UCSD-AML1 (cell line): ENCODE data around the gene SMIM43.
A peak's percentile ranks its signal among the peaks of the same experiment; 100 is the strongest.
"Not testable (repeated sequence)": the region's sequence is repeated elsewhere in the genome, so short reads cannot be mapped to it uniquely, and the experiment has no call there.

Source experiments
- DNase-seq: peaks from one replicate; lab custom pipeline; 2025; ENCODE audit not compliant: unreplicated experiment; lab: John Stamatoyannopoulos, UW

The SMIM43 gene

GRCh38 chr4:121737846-121738554 lies 27.0 kb downstream of the SMIM43 start:
- no peak for DNase-seq

GRCh38 chr4:121736735-121737351 lies 28.1 kb downstream of the SMIM43 start:
- peak; percentile 9 for DNase-seq

GRCh38 chr4:121734571-121734970 lies 30.4 kb downstream of the SMIM43 start:
- no peak for DNase-seq

GRCh38 chr4:121733942-121734341 lies 31.0 kb downstream of the SMIM43 start:
- no peak for DNase-seq

DNA sequence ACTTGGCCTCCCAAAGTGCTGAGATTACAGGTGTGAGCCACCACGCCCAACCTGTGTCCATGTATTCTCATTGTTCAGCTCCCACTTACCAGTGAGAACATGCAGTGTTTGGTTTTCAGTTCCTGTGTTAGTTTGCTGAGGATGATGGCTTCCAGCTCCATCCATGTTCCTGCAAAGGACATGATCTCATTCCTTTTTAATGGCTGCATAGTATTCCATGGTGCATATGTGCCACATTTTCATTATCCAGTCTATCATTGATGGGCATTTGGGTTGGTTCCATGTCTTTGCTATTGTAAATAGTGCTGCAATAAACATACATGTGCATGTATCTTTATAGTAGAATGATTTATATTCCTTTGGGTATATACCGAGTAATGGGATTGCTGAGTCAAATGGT lies 35.2 kb downstream of the SMIM43 start:
- not testable (repeated sequence) for DNase-seq

GRCh38 chr4:121728798-121729226 lies 36.2 kb downstream of the SMIM43 start:
- no peak for DNase-seq

GRCh38 chr4:121728066-121728465 lies 36.9 kb downstream of the SMIM43 start:
- no peak for DNase-seq

- peak; percentile 13 for DNase-seq
These were observed 38.2 kb downstream of the SMIM43 start for GRCh38 chr4:121726642-121727268.

DNA sequence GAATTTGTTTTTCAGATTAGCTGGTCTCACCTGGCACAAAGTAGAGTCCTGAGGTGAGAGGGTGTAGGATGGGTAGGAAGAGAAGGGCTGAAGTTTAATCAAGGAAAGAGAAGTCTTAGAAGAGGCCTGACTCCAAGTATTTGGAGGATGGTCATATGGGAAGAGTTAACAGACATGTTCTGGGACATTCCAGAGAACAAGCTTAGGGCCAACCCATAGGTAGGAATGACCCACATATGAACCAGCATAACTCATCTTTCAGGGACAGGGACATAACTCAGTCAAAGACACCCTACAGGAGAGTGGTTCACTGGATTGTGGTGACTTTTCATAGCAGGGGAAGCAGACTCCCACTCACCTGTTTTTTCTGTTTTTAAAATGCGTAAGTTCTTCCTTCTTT lies 40.3 kb downstream of the SMIM43 start:
- DNase-seq: no peak

DNA sequence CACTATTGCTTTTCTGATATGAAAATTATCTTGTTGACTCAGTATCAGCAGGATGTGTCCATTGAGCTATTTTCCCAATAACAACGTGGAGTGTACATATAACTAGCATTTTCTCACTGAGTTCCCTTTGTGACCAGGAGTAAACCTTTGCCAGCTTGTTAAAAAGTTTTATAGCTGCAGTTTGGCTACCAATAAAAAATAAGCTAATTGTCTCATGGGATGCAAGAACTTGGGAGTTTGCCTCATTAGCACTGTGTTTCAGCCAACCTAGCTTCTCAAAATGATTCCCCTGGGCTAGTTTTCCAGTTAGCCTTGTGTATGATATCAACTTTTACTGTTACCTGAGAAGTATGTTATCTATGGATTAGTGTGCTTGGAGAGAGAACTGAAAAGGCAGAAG lies 43.3 kb downstream of the SMIM43 start:
- DNase-seq: no peak

DNA sequence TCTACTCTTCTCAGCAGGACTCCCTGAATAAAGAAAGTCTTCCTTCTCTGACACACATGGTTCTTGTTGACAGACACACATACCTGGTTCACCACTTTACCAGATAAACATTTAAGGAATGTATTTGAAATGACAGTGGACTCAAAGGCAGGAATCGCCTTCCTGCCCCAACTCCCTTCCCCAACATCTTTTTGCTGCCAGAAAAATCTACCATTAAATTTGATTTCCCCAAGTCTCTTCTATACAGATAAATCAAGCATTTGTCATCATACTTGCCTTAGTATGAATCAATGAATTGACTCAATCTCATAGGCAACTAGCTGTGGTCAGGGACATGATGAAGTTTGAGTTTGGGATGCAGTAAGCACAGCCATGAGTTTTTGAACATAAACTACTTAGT lies 44.9 kb downstream of the SMIM43 start:
- no peak for DNase-seq

- DNase-seq: no peak
These were observed 47.2 kb downstream of the SMIM43 start for GRCh38 chr4:121717680-121718237.

DNA sequence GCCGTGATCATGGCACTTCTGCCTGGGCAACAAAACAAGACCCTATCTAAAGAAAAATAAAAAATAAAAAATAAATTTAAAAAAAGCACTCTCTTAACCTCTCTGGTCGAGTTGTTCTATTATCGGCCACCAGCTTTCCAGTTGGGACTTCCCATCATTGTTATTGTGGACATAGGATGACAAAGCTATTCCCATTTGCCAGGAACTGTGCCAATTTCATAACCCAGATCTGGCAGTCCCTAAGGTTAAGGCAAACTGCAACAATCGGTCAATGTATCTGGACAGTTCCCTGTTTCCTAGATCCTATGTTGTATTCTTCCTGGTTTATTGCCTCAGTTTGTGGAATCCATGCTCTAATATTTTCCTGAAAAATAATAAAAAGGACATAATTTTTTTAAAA lies 50.4 kb downstream of the SMIM43 start:
- no peak for DNase-seq

GRCh38 chr4:121712783-121713182 lies 52.2 kb downstream of the SMIM43 start:
- no peak for DNase-seq

DNA sequence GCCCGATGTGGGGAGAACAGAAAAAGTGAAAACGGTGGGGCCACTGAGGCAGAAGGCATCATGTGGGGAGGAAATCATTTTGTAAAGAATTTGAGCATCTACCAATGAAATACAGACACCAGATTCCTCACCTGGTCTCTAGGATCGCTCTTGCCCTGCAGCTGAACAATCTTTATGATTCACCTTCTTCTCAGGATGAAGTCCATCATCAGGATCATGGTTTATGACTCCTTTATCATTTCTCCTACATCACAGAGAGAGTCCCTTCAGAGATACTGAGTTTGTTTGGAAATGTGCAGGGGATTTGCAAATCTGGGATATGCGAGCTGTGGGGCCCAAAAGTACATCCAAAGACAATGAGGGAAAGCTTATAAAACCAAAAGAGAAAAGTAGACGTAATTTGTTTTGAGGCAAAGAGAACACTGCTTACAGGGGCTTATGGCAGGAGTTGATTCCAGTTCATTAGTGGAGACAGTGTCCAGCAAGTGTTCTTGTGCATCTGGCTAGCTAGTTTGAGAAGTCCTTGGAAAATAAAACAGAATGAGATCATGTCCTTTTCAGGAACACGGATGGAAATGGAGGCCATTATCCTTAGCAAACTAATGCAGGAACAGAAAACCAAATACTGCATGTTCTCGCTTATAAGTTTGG lies 52.8 kb downstream of the SMIM43 start:
- DNase-seq: no peak

DNA sequence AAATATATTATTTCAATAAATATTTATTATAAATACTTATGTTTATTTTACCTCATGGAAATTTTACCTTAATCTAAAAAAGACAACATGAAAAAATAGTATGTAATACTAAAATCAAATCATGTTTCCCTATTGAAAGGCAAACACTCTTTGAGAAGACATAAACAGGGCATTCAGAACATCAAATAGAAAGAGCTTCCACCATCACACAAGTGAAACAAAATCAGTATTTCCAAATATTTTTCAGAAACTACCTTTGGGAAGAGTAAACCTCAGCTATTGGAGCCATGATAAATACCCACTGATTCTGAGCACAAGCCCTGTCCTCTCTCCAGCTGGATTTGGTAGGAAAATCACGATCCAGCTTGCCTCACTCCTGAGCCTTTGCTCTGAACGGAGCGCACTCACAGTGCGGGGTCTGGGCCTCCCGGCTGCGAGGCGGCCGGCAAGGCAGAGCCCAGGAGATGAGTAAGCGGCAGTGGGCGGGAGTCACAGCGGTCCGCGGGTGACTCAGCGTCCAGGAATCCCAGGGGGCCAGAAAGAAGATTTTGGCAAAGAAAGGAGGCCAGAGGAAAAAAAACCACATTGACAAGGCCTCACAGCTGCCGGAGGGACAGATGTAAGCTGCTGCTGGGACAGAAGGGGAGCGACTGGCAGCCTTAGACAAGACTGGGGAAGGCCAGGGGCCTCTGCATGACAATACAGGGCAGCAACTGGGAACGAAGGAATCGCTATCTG lies 53.5 kb downstream of the SMIM43 start:
- DNase-seq: peak; percentile 17

DNA sequence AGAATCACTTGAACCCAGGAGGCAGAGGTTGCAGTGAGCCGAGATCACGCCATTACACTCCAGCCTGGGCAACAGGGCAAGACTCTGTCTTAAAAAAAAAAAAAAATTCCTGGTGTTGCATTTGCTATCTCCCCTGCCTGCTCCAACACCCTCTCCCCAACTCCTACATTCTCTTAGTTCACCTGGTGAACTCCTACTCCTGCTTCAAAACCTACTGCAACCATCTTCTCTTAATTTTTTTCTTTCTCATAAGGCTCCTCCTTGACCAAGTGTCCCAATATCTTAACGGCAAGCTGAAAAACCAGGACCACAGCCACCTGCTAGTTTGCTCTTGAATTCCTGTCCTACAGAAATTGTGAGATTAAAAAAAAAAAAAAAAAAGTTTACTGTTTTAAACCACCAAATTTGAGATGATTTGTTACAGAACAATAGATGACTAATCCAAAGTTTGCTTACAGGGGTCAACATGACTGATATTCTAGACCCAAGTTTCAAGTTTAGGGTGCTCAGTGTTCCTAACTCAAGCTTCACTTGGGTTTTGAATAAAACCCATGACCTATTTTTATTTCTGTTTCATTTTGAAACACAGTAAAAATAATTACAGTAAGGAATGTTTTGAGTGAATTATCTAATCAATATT lies 55.1 kb downstream of the SMIM43 start:
- no peak for DNase-seq
